Loucy (cell line): ENCODE measurements around the gene POLQ.

Source experiments
- CTCF ChIP-seq: fragments of 200-600 bp; sonication (generic); conservative IDR thresholded peaks from 2 replicates; pipeline ENCODE4 v1.5.1; 2014; ENCODE audit warnings: mild to moderate bottlenecking, antibody characterized with exemption, low read length
- EZH2phosphoT487 ChIP-seq: fragments of 200-600 bp; IDR thresholded peaks from 2 replicates; pipeline ENCODE4 v1.6.1; 2018; ENCODE audit warnings: antibody characterized with exemption, mild to moderate bottlenecking, moderate library complexity, borderline replicate concordance

GRCh38 chr3:121545574-121546455 is at the start of gene POLQ:
- TF ChIP-seq CTCF (no peak), EZH2phosphoT487 (no peak)
